ENCODE results near the gene ADAMTS17. TPM values are rescaled to one million over a fixed set of nuclear protein-coding genes. Genes with fewer than 3 reads are reported as not detected.

Gene ADAMTS17
- total and polyA plus RNA-seq, 7 donors: 4.4 to 93.0 (median 7.2) TPM

DNA sequence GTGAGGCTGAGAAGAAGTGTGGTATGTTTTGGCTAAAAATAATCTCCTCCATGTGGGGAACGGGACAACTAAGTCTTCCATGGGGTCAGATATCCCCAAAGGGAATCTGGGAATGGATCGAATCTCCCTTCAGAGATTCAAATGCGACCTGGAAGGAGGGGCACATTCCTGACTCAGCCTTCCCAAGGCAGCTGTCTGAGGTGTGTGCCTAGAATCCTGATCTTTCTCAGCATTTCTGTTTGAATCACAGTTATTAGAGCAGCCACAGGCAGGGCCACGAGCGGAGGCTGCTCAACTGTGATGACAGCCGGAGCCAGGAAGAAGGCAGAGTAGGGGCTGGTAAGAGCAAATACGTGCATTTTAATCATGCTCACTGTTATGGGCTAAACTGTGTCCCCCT, 135.1 kb downstream of the ADAMTS17 start:
- Histone ChIP-seq H3K27ac (no peak overlapping the region), H3K4me3 (no peak overlapping the region), H3K9me3 (no peaks in the 10 kb centered on the region), H3K36me3 (ENCODE audit: insufficient read depth in 1 of 2, low read depth in 1 of 2) (no peaks in the 10 kb centered on the region), H3K4me1 (peaks cover 23% of the 10 kb centered on the region), H3K27me3 (ENCODE audit: insufficient read depth in 3 of 3, low read length in 2 of 3) (no peaks in the 10 kb centered on the region)
- no peak for DNase-seq
- 29 to 54% (median 29%) methylated on average over 7 of the region's 7 CpGs for WGBS, 3 donors
- peak in 1 of 4 donors; percentile 10 for ATAC-seq
- intact Hi-C loops (cut with DNase I): no loop called here
- TF ChIP-seq, protein P1, sequence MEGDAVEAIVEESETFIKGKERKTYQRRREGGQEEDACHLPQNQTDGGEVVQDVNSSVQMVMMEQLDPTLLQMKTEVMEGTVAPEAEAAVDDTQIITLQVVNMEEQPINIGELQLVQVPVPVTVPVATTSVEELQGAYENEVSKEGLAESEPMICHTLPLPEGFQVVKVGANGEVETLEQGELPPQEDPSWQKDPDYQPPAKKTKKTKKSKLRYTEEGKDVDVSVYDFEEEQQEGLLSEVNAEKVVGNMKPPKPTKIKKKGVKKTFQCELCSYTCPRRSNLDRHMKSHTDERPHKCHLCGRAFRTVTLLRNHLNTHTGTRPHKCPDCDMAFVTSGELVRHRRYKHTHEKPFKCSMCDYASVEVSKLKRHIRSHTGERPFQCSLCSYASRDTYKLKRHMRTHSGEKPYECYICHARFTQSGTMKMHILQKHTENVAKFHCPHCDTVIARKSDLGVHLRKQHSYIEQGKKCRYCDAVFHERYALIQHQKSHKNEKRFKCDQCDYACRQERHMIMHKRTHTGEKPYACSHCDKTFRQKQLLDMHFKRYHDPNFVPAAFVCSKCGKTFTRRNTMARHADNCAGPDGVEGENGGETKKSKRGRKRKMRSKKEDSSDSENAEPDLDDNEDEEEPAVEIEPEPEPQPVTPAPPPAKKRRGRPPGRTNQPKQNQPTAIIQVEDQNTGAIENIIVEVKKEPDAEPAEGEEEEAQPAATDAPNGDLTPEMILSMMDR (IDR thresholded peaks at IDR 0.05): no peak

DNA sequence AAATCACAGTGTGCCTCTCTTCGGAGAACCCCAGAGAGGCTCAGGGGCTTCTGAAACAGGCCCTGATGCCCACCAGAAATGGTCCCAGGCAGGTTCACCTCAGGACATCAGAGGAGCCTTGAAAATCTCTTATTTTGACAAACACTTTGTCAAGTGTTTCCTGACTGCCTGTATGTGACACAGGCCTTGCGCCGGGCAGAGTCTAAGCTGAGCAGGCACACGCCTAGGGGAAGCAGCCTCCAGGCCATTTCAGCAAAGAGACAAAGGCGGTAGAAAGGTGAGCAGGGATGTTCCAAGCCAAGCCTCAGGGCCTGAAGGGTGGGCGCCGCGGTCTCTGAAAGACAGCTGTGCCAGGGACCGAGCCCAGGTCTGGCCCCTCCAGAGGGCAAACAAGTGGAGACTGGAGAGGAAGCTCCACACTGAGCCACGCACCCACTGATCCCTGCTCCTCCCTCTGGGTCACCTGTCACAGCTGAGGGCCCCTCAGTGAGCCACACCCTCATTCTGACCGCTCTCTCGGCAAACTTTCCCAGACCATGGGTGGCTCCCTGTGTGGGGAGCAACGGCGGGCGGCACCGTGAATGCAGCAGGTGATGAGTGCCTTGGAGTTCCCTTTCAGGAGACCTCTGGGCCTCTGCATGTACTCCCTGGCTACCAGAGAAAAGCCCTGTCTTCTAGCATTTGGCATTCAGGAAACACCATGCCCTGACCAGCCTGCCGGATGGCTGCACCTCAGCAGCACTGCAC, 136.1 kb downstream of the ADAMTS17 start:
- ATAC-seq: no peak
- TF ChIP-seq, protein P1 (IDR thresholded peaks at IDR 0.05): no peak
- Histone ChIP-seq H3K27me3 (ENCODE audit: insufficient read depth in 3 of 3, low read length in 2 of 3) (no peaks in the 10 kb centered on the region), H3K36me3 (ENCODE audit: insufficient read depth in 1 of 2, low read depth in 1 of 2) (no peaks in the 10 kb centered on the region), H3K9me3 (no peaks in the 10 kb centered on the region), H3K4me3 (no peak overlapping the region), H3K27ac (no peak overlapping the region), H3K4me1 (peaks cover 23% of the 10 kb centered on the region)
- intact Hi-C loops (cut with DNase I): no loop called here
- WGBS, 3 donors: 68 to 83% (median 77%) methylated on average over 17 of the region's 17 CpGs
- no peak for DNase-seq

DNA sequence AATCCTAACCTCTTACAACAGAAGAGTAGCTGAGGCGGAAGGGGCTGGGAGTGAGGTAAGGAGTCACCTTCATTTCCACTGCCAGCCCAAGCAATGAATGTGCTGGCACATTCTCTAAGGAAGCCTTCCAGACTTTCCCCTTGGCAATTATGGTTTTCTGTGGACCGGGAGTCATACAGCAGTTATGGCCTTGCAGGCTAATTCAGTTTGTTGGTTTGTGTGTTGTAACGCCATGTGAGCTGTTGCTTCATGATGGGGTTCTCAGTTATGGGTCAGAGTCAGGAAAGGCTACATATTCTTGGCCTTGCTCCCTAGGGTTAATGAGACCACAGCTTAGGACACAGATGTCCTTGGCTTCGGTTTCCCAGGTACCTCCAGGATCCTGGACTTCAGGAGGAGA, 137.0 kb downstream of the ADAMTS17 start:
- intact Hi-C loops (cut with DNase I): no loop called here
- peak; percentile 32 to 77 (median 52) for ATAC-seq
- Histone ChIP-seq H3K9me3 (no peaks in the 10 kb centered on the region), H3K4me3 (no peak overlapping the region), H3K36me3 (ENCODE audit: insufficient read depth in 1 of 2, low read depth in 1 of 2) (no peaks in the 10 kb centered on the region), H3K27me3 (ENCODE audit: insufficient read depth in 3 of 3, low read length in 2 of 3) (no peaks in the 10 kb centered on the region), H3K4me1 (peaks cover 23% of the 10 kb centered on the region), H3K27ac (no peak overlapping the region)
- 77 to 91% (median 88%) methylated on average over 4 of the region's 4 CpGs for WGBS, 3 donors
- TF ChIP-seq, protein P1 (IDR thresholded peaks at IDR 0.05): no peak
- DNase-seq: no peak

GRCh38 chr15:100204211-100204610, 137.6 kb downstream of the ADAMTS17 start:
- peak; percentile 48 to 84 (median 61) for ATAC-seq
- TF ChIP-seq, protein P1 (IDR thresholded peaks at IDR 0.05): no peak
- no peak overlapping the region for H3K27ac ChIP-seq
- no peak overlapping the region for H3K4me3 ChIP-seq
- H3K9me3 ChIP-seq: no peaks in the 10 kb centered on the region
- intact Hi-C loops (cut with DNase I): no loop called here
- no peak for DNase-seq
- no peaks in the 10 kb centered on the region for H3K36me3 ChIP-seq (ENCODE audit: insufficient read depth in 1 of 2, low read depth in 1 of 2)
- no peaks in the 10 kb centered on the region for H3K27me3 ChIP-seq (ENCODE audit: insufficient read depth in 3 of 3, low read length in 2 of 3)
- 38 to 45% (median 44%) methylated on average over 1 of the region's 1 CpG for WGBS, 3 donors
- peaks cover 23% of the 10 kb centered on the region for H3K4me1 ChIP-seq

Data from psoas muscle (tissue), 8 donors.